GM12878 (cell line): Measurements from ENCODE around the gene RALGAPA2.

Source experiments
- POLR2A ChIP-seq: IDR thresholded peaks from 2 replicates; pipeline ENCODE4 v1.6.1; 2011; ENCODE audit warnings: low read depth, mild to moderate bottlenecking, low read length
- POLR2AphosphoS5 ChIP-seq: IDR thresholded peaks from 2 replicates; pipeline ENCODE4 v1.6.1; 2011; ENCODE audit warnings: mild to moderate bottlenecking, low read length, inconsistent platforms
- RFX5 ChIP-seq: IDR thresholded peaks from 2 replicates; pipeline ENCODE4 v1.6.1; 2011; ENCODE audit warnings: low read depth, low read length, improper control_type of control experiment
- SREBF2 ChIP-seq: IDR thresholded peaks from 2 replicates; pipeline ENCODE4 v1.6.1; 2012; ENCODE audit warnings: mild to moderate bottlenecking, low read length

- no peak for TF ChIP-seq RFX5
- no peak for TF ChIP-seq POLR2A
- TF ChIP-seq SREBF2, result no peak
- TF ChIP-seq POLR2AphosphoS5, result no peak
Measured at GRCh38 chr20:20459726-20460125, 252.7 kb downstream of the RALGAPA2 start.
